Stomach (tissue), 4 donors: Measurements from ENCODE around the gene JAKMIP1.

ENCODE experiments used
- CTCF ChIP-seq, 7 experiments: fragments of 450-650 bp in 4 of 7; fragments of 200-600 bp in 3 of 7; sonication (generic) in 3 of 7; IDR thresholded peaks; one replicate each; pipeline ENCODE4 v1.5.1; 2016 to 2019; ENCODE audit warnings: antibody characterized with exemption in 7 of 7, control low read depth in 2 of 7, mild to moderate bottlenecking in 1 of 7
- EP300 ChIP-seq: sonication (generic); formaldehyde crosslinking; IDR thresholded peaks from one replicate; pipeline ENCODE4 v1.6.1; 2017; ENCODE audit warnings: antibody characterized with exemption
- POLR2A ChIP-seq, 4 donors: fragments of 450-650 bp; IDR thresholded peaks; one replicate each; pipeline ENCODE4 v1.6.1; 2016; ENCODE audit warnings: antibody characterized with exemption in 4 of 4, control low read depth in 2 of 4, mild to moderate bottlenecking in 1 of 4, moderate library complexity in 1 of 4
- POLR2AphosphoS5 ChIP-seq, 3 donors: sonication (generic); formaldehyde crosslinking; IDR thresholded peaks; one replicate each; pipeline ENCODE4 v1.6.1; 2016; ENCODE audit warnings: antibody characterized with exemption in 3 of 3

- TF ChIP-seq POLR2A (IDR thresholded peaks at IDR 0.05) (no peak), EP300 (no peak), POLR2AphosphoS5 (IDR thresholded peaks at IDR 0.05) (no peak), CTCF (IDR thresholded peaks at IDR 0.05) (no peak)
Observed at GRCh38 chr4:6200011-6200921, at the start of gene JAKMIP1.
